H9 (cell line): ENCODE data around the gene VEZF1. TPM values are rescaled to one million over a fixed set of nuclear protein-coding genes. Genes with fewer than 3 reads are reported as not detected.

ENCODE experiments used
- DNase-seq: peaks from one replicate; pipeline ENCODE4 v3.0.0-alpha.2; 2017
- H2AFZ ChIP-seq: one replicate; pipeline ENCODE4 v1.6.1; 2013; ENCODE audit warnings: mild to moderate bottlenecking, low read length, control low read depth, moderate library complexity
- H2AK5ac ChIP-seq: 2 replicates; pipeline ENCODE4 v1.6.1; 2013; ENCODE audit warnings: low read length, control low read depth, mixed read lengths; ENCODE audit not compliant: insufficient read length
- H2BK120ac ChIP-seq: one replicate; pipeline ENCODE4 v1.6.1; 2013; ENCODE audit warnings: low read depth, mild to moderate bottlenecking, low read length, control low read depth, inconsistent platforms; ENCODE audit not compliant: poor library complexity, severe bottlenecking
- H2BK12ac ChIP-seq: 2 replicates; pipeline ENCODE4 v1.6.1; 2013; ENCODE audit warnings: low read length, control low read depth, mixed read lengths, low read depth; ENCODE audit not compliant: insufficient read length
- H2BK15ac ChIP-seq: 2 replicates; pipeline ENCODE4 v1.6.1; 2013; ENCODE audit warnings: low read depth, low read length, control low read depth
- H2BK20ac ChIP-seq: one replicate; pipeline ENCODE4 v1.6.1; 2013; ENCODE audit warnings: low read depth, mild to moderate bottlenecking, low read length, control low read depth, inconsistent platforms; ENCODE audit not compliant: poor library complexity, severe bottlenecking
- H2BK5ac ChIP-seq: 2 replicates; pipeline ENCODE4 v1.6.1; 2013; ENCODE audit warnings: low read length, control low read depth, mixed read lengths; ENCODE audit not compliant: insufficient read length
- H3K14ac ChIP-seq: 2 replicates; pipeline ENCODE4 v1.6.1; 2013; ENCODE audit warnings: low read length, control low read depth; ENCODE audit not compliant: insufficient read depth
- H3K18ac ChIP-seq: 2 replicates; pipeline ENCODE4 v1.6.1; 2013; ENCODE audit warnings: low read depth, mild to moderate bottlenecking, mixed read lengths, low read length, control low read depth; ENCODE audit not compliant: insufficient read length
- H3K23ac ChIP-seq: 2 replicates; pipeline ENCODE4 v1.6.1; 2013; ENCODE audit warnings: low read length, control low read depth, mixed read lengths, low read depth; ENCODE audit not compliant: insufficient read length
- H3K23me2 ChIP-seq: 2 replicates; pipeline ENCODE4 v1.6.1; 2013; ENCODE audit warnings: low read depth, mild to moderate bottlenecking, mixed read lengths, low read length, control low read depth; ENCODE audit not compliant: insufficient read length, poor library complexity, severe bottlenecking
- H3K27ac ChIP-seq: 2 replicates; pipeline ENCODE4 v1.5.1; 2013; ENCODE audit warnings: low read length, control low read depth, mixed read lengths, low read depth; ENCODE audit not compliant: insufficient read length
- H3K27me3 ChIP-seq: 2 replicates; pipeline ENCODE4 v1.6.1; 2013; ENCODE audit warnings: low read length, control low read depth, inconsistent platforms; ENCODE audit not compliant: insufficient read depth
- H3K4ac ChIP-seq: 2 replicates; pipeline ENCODE4 v1.6.1; 2013; ENCODE audit warnings: low read depth, mild to moderate bottlenecking, control low read depth, inconsistent platforms, low read length, moderate library complexity
- H3K4me1 ChIP-seq: 2 replicates; pipeline ENCODE4 v1.6.1; 2013; ENCODE audit warnings: low read length, control low read depth, inconsistent platforms; ENCODE audit not compliant: insufficient read depth
- H3K4me2 ChIP-seq: 2 replicates; pipeline ENCODE4 v1.6.1; 2013; ENCODE audit warnings: low read length, control low read depth, mixed read lengths; ENCODE audit not compliant: insufficient read length, insufficient read depth
- H3K56ac ChIP-seq: 2 replicates; pipeline ENCODE4 v1.6.1; 2013; ENCODE audit warnings: low read depth, mild to moderate bottlenecking, mixed read lengths, low read length, control low read depth; ENCODE audit not compliant: insufficient read length
- H3K79me1 ChIP-seq: 2 replicates; pipeline ENCODE4 v1.6.1; 2013; ENCODE audit warnings: low read depth, mild to moderate bottlenecking, moderate library complexity, low read length, control low read depth, inconsistent platforms; ENCODE audit not compliant: insufficient read depth, poor library complexity, severe bottlenecking
- H3K79me2 ChIP-seq: 2 replicates; pipeline ENCODE4 v1.6.1; 2013; ENCODE audit warnings: low read length, control low read depth, inconsistent platforms; ENCODE audit not compliant: insufficient read depth
- H3K9ac ChIP-seq: 2 replicates; pipeline ENCODE4 v1.6.1; 2013; ENCODE audit warnings: low read length, control low read depth, mixed read lengths; ENCODE audit not compliant: insufficient read length; ENCODE audit errors: extremely low read depth
- H3K9me3 ChIP-seq: one replicate; pipeline ENCODE4 v1.6.1; 2013; ENCODE audit warnings: low read depth, low read length, inconsistent platforms; ENCODE audit not compliant: control insufficient read depth
- H3T11ph ChIP-seq: one replicate; pipeline ENCODE4 v1.6.1; 2013; ENCODE audit warnings: mild to moderate bottlenecking, low read length, control low read depth, inconsistent platforms
- H4K20me1 ChIP-seq: one replicate; pipeline ENCODE4 v1.6.1; 2013; ENCODE audit not compliant: control insufficient read depth, insufficient read length, insufficient read depth
- H4K5ac ChIP-seq: 2 replicates; pipeline ENCODE4 v1.6.1; 2013; ENCODE audit warnings: low read depth, mild to moderate bottlenecking, mixed read lengths, low read length, control low read depth; ENCODE audit not compliant: insufficient read length
- H4K8ac ChIP-seq: replicated peaks from 2 replicates; pipeline ENCODE4 v1.6.1; 2013; ENCODE audit warnings: low read length, control low read depth, mixed read lengths, low read depth; ENCODE audit not compliant: insufficient read length
- H4K91ac ChIP-seq: 2 replicates; pipeline ENCODE4 v1.6.1; 2013; ENCODE audit warnings: low read depth, mild to moderate bottlenecking, moderate library complexity, mixed read lengths, low read length, control low read depth; ENCODE audit not compliant: insufficient read length
- H3K27ac Mint-ChIP-seq, 3 experiments: 2 replicates in 2 of 3; 3 replicates in 1 of 3; pipeline ENCODE4 v1.8.0; 2020 to 2021; ENCODE audit warnings: mixed read lengths in 3 of 3, mild to moderate bottlenecking in 1 of 3, moderate library complexity in 1 of 3
- H3K27me3 Mint-ChIP-seq: 2 replicates; pipeline ENCODE4 v1.8.0; 2021; ENCODE audit warnings: low read depth, mild to moderate bottlenecking, moderate library complexity, mixed read lengths
- H3K36me3 Mint-ChIP-seq, 3 experiments: 2 replicates in 2 of 3; 3 replicates in 1 of 3; pipeline ENCODE4 v1.8.0; 2020 to 2021; ENCODE audit warnings: low read depth in 3 of 3, mixed read lengths in 3 of 3; ENCODE audit not compliant: insufficient read depth in 1 of 3
- H3K4me1 Mint-ChIP-seq, 2 experiments: 2 replicates each; pipeline ENCODE4 v1.8.0; 2020; ENCODE audit warnings: mixed read lengths in 2 of 2
- H3K4me3 Mint-ChIP-seq, 2 experiments: 2 replicates in 1 of 2; 3 replicates in 1 of 2; pipeline ENCODE4 v1.8.0; 2020 to 2021; ENCODE audit warnings: mild to moderate bottlenecking in 2 of 2, mixed read lengths in 2 of 2, moderate library complexity in 1 of 2
- H3K9me3 Mint-ChIP-seq, 2 experiments: 2 replicates in 1 of 2; 3 replicates in 1 of 2; pipeline ENCODE4 v1.8.0; 2020; ENCODE audit warnings: mild to moderate bottlenecking in 2 of 2, mixed read lengths in 2 of 2, moderate library complexity in 1 of 2
- WGBS: extraction: QIAGEN DNeasy Blood & Tissue Kit; methylation state at CpG from one replicate; pipeline ENCODE4 v1.1.7; 2013; ENCODE audit warnings: missing lambda C conversion rate, low lambda C conversion rate, mixed read lengths; ENCODE audit not compliant: insufficient read length; ENCODE audit errors: extremely low coverage; 5-methylcytosine and 5-hydroxymethylcytosine counted together
- total RNA-seq: library from RNA; stranded (reverse); gene quantifications from 2 replicates; pipeline ENCODE4 v1.2.1, GENCODE V29; 2021
- TF ChIP-seq, protein P1 (sequence below): fragments of 200-600 bp; sonication (generic); conservative IDR thresholded peaks from 3 replicates; pipeline ENCODE4 v1.8.0; 2021; ENCODE audit warnings: antibody characterized with exemption, mild to moderate bottlenecking

VEZF1 gene
- total RNA-seq, 1 experiment from 2014 or later, result 58.1 TPM

DNA sequence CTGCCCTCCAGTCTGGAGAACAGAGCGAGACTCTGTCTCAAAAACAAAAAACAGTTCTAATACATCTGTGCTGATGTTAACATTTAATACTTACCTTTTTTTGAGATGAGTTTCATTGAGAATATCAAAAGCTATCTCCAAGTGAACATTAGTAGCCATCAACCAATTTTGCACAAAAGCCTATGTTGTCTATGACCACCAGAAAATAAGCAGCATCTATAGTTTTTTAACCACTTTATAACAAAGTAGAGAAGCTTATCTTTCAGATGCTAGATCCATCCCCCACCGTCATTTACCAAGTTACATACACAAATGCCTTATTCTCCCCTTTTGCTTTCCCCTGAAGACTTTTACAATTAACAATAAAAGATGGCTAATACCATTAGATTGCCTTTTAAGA, 14.9 kb upstream of the VEZF1 start:
- no peak overlapping the region for H2BK120ac ChIP-seq
- no peak overlapping the region for H4K5ac ChIP-seq
- no peaks in the 10 kb centered on the region for H3K79me1 ChIP-seq
- H3T11ph ChIP-seq, result no peak overlapping the region
- H3K79me2 ChIP-seq, result peaks cover 22% of the 10 kb centered on the region
- H3K9ac ChIP-seq, result no peak overlapping the region
- no peak overlapping the region for H2BK12ac ChIP-seq
- H3K9me3 ChIP-seq, result no peaks in the 10 kb centered on the region
- H3K9me3 Mint-ChIP-seq, result peaks cover 3 to 9% of the 10 kb centered on the region in 2 experiments; a peak in 2 of 5 replicates
- H3K23me2 ChIP-seq, result peaks cover 7% of the 10 kb centered on the region
- H3K27me3 Mint-ChIP-seq, result peaks cover 3% of the 10 kb centered on the region; the same call in 1 of the 2 replicates
- H4K8ac ChIP-seq, result no peak overlapping the region
- peak overlapping the region in 1 of 3 experiments; percentile 81; a peak in 2 of 7 replicates for H3K27ac Mint-ChIP-seq
- DNase-seq, result no peak
- H4K20me1 ChIP-seq, result no peaks in the 10 kb centered on the region
- H3K36me3 Mint-ChIP-seq, result peaks cover 46 to 79% (median 67%) of the 10 kb centered on the region in 3 experiments
- peaks cover 28 to 39% of the 10 kb centered on the region in 2 experiments for H3K4me1 Mint-ChIP-seq
- H2BK15ac ChIP-seq, result no peak overlapping the region
- no peak overlapping the region for H3K56ac ChIP-seq
- H3K27ac ChIP-seq, result no peak overlapping the region
- peaks cover 3% of the 10 kb centered on the region; the same call in 1 of the 2 replicates for H3K4me1 ChIP-seq
- no peak overlapping the region for H3K23ac ChIP-seq
- H3K14ac ChIP-seq, result no peak overlapping the region
- no peak overlapping the region for H2AFZ ChIP-seq
- no peak overlapping the region for H4K91ac ChIP-seq
- H3K18ac ChIP-seq, result no peak overlapping the region
- no peak overlapping the region for H3K4ac ChIP-seq
- H2BK20ac ChIP-seq, result no peak overlapping the region
- H3K4me2 ChIP-seq, result no peak overlapping the region
- H3K4me3 Mint-ChIP-seq, result peak overlapping the region; percentile 2 to 71; a peak in 4 of 5 replicates
- no peaks in the 10 kb centered on the region for H3K27me3 ChIP-seq
- H2BK5ac ChIP-seq, result no peak overlapping the region
- H2AK5ac ChIP-seq, result no peak overlapping the region
- no CpG with 5 or more reads among the region's 2 CpGs for WGBS
- TF ChIP-seq, protein P1, sequence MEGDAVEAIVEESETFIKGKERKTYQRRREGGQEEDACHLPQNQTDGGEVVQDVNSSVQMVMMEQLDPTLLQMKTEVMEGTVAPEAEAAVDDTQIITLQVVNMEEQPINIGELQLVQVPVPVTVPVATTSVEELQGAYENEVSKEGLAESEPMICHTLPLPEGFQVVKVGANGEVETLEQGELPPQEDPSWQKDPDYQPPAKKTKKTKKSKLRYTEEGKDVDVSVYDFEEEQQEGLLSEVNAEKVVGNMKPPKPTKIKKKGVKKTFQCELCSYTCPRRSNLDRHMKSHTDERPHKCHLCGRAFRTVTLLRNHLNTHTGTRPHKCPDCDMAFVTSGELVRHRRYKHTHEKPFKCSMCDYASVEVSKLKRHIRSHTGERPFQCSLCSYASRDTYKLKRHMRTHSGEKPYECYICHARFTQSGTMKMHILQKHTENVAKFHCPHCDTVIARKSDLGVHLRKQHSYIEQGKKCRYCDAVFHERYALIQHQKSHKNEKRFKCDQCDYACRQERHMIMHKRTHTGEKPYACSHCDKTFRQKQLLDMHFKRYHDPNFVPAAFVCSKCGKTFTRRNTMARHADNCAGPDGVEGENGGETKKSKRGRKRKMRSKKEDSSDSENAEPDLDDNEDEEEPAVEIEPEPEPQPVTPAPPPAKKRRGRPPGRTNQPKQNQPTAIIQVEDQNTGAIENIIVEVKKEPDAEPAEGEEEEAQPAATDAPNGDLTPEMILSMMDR, result no peak
